IMR-90 (cell line): ENCODE results near the gene HOXA5. TPM values are rescaled to one million over a fixed set of nuclear protein-coding genes. Genes with fewer than 3 reads are reported as not detected.

Experiments
- ATAC-seq: fragments of 200-7000 bp; cut with Tn5 transposase; 2 replicates; pipeline ENCODE4 v1.9.1; 2020; ENCODE audit warnings: low read depth, mild to moderate bottlenecking, moderate library complexity
- BruUV-seq: library from RNA; stranded (reverse); fragments of 400-500 nt; replicated peaks from 2 replicates; lab custom pipeline; 2021; lab: Mats Ljungman, UMichigan
- CTCF ChIA-PET: fragments of 300-600 bp; formaldehyde crosslinking; extraction: SDS; loops from one replicate; lab custom pipeline; 2021; ENCODE audit warnings: antibody characterized with exemption; lab: Yijun Ruan, JAX
- POLR2A ChIA-PET: fragments of 300-600 bp; sonication (Branson Sonifier 250); formaldehyde crosslinking; loops from one replicate; lab custom pipeline; 2022; ENCODE audit warnings: antibody characterized with exemption; ENCODE audit not compliant: unreplicated experiment; lab: Charles Lee
- DNase-seq: peaks from one replicate; pipeline ENCODE4 v3.0.0; 2013
- H2AFZ ChIP-seq: replicated peaks from 2 replicates; pipeline ENCODE3; 2013; ENCODE audit warnings: low read length, mild to moderate bottlenecking; ENCODE audit not compliant: poor library complexity
- H2AK5ac ChIP-seq: 2 replicates; pipeline ENCODE4 v1.6.1; 2013; ENCODE audit warnings: low read depth, low read length, inconsistent platforms
- H2AK9ac ChIP-seq: replicated peaks from 2 replicates; pipeline ENCODE3; 2013; ENCODE audit warnings: mild to moderate bottlenecking, low read depth, low read length, moderate library complexity; ENCODE audit not compliant: poor library complexity
- H2BK120ac ChIP-seq: 2 replicates; pipeline ENCODE4 v1.6.1; 2013; ENCODE audit warnings: low read depth, low read length, inconsistent platforms
- H2BK15ac ChIP-seq: 3 replicates; pipeline ENCODE4 v1.6.1; 2013; ENCODE audit warnings: low read depth, low read length, inconsistent platforms
- H2BK20ac ChIP-seq: 2 replicates; pipeline ENCODE4 v1.6.1; 2013; ENCODE audit warnings: low read depth, mild to moderate bottlenecking, inconsistent platforms, low read length, moderate library complexity
- H2BK5ac ChIP-seq: 2 replicates; pipeline ENCODE4 v1.6.1; 2013; ENCODE audit warnings: mild to moderate bottlenecking, low read depth, low read length, inconsistent platforms; ENCODE audit not compliant: poor library complexity, severe bottlenecking
- H3K14ac ChIP-seq: replicated peaks from 2 replicates; pipeline ENCODE4 v1.6.1; 2013; ENCODE audit warnings: low read depth, low read length, inconsistent platforms
- H3K18ac ChIP-seq: 2 replicates; pipeline ENCODE4 v1.6.1; 2013; ENCODE audit warnings: low read depth, low read length, control low read depth
- H3K23ac ChIP-seq: 2 replicates; pipeline ENCODE4 v1.6.1; 2013; ENCODE audit warnings: low read depth, low read length, inconsistent platforms
- H3K27ac ChIP-seq: 2 replicates; pipeline ENCODE4 v1.5.1; 2013; ENCODE audit warnings: mild to moderate bottlenecking, control low read depth, low read length; ENCODE audit not compliant: insufficient read depth
- H3K27me3 ChIP-seq: 2 replicates; pipeline ENCODE4 v1.6.1; 2013; ENCODE audit warnings: low read length; ENCODE audit not compliant: control insufficient read depth, insufficient read depth
- H3K36me3 ChIP-seq: 2 replicates; pipeline ENCODE4 v1.6.1; 2013; ENCODE audit warnings: low read length, mixed read lengths; ENCODE audit not compliant: control insufficient read depth, insufficient read depth
- H3K4ac ChIP-seq: 2 replicates; pipeline ENCODE4 v1.6.1; 2013; ENCODE audit warnings: low read depth, low read length, inconsistent platforms
- H3K4me1 ChIP-seq: 2 replicates; pipeline ENCODE4 v1.6.1; 2013; ENCODE audit warnings: low read length, mixed read lengths; ENCODE audit not compliant: control insufficient read depth, insufficient read depth
- H3K4me2 ChIP-seq: 2 replicates; pipeline ENCODE4 v1.6.1; 2013; ENCODE audit warnings: low read depth, mild to moderate bottlenecking, control low read depth, low read length, moderate library complexity
- H3K4me3 ChIP-seq: 2 replicates; pipeline ENCODE4 v1.5.1; 2013; ENCODE audit warnings: low read depth, mild to moderate bottlenecking, control low read depth, low read length, moderate library complexity; ENCODE audit not compliant: insufficient read depth
- H3K56ac ChIP-seq: 2 replicates; pipeline ENCODE4 v1.6.1; 2013; ENCODE audit warnings: low read length, inconsistent platforms; ENCODE audit not compliant: insufficient read depth; ENCODE audit errors: extremely low read depth
- H3K79me1 ChIP-seq, 2 experiments: 2 replicates each; pipeline ENCODE4 v1.6.1; 2013; ENCODE audit warnings: low read length in 2 of 2, inconsistent platforms in 1 of 2, low read depth in 1 of 2
- H3K9ac ChIP-seq: 2 replicates; pipeline ENCODE4 v1.6.1; 2013; ENCODE audit warnings: low read depth, low read length, control low read depth
- H3K9me1 ChIP-seq: 2 replicates; pipeline ENCODE4 v1.6.1; 2013; ENCODE audit warnings: low read length, inconsistent platforms; ENCODE audit not compliant: insufficient read depth
- H3K9me3 ChIP-seq: 2 replicates; pipeline ENCODE4 v1.6.1; 2013; ENCODE audit warnings: low read length; ENCODE audit not compliant: control insufficient read depth, insufficient read depth
- H4K20me1 ChIP-seq: 2 replicates; pipeline ENCODE4 v1.6.1; 2013; ENCODE audit warnings: low read length, inconsistent platforms; ENCODE audit not compliant: insufficient read depth
- H4K5ac ChIP-seq: 2 replicates; pipeline ENCODE4 v1.6.1; 2013; ENCODE audit warnings: mild to moderate bottlenecking, low read depth, low read length, control low read depth
- H4K8ac ChIP-seq, 2 experiments: 2 replicates each; pipeline ENCODE4 v1.6.1; 2013; ENCODE audit warnings: low read depth in 2 of 2, low read length in 2 of 2, control low read depth in 1 of 2, inconsistent platforms in 1 of 2
- H4K91ac ChIP-seq: 2 replicates; pipeline ENCODE4 v1.6.1; 2013; ENCODE audit warnings: low read depth, low read length, inconsistent platforms; ENCODE audit not compliant: insufficient read depth
- CEBPB ChIP-seq: IDR thresholded peaks from 2 replicates; pipeline ENCODE4 v1.6.1; 2012; ENCODE audit warnings: low read depth, low read length, improper control_type of control experiment
- CHD1 ChIP-seq: IDR thresholded peaks from 2 replicates; pipeline ENCODE4 v1.6.1; 2012; ENCODE audit warnings: low read depth, low read length, improper control_type of control experiment
- CTCF ChIP-seq: conservative IDR thresholded peaks from 2 replicates; pipeline ENCODE4 v1.5.1; 2012; ENCODE audit warnings: mild to moderate bottlenecking, low read depth, low read length, improper control_type of control experiment
- ELK1 ChIP-seq: fragments of 150-350 bp; IDR thresholded peaks from 2 replicates; pipeline ENCODE4 v1.6.1; 2016; ENCODE audit warnings: low read depth, mild to moderate bottlenecking, low read length, moderate library complexity, borderline replicate concordance
- FOS ChIP-seq: fragments of 150-350 bp; IDR thresholded peaks from 2 replicates; pipeline ENCODE4 v1.6.1; 2016; ENCODE audit warnings: low read depth, low read length
- MAFK ChIP-seq: IDR thresholded peaks from 2 replicates; pipeline ENCODE4 v1.6.1; 2012; ENCODE audit warnings: low read depth, low read length, improper control_type of control experiment
- MAZ ChIP-seq: IDR thresholded peaks from 2 replicates; pipeline ENCODE4 v1.6.1; 2012; ENCODE audit warnings: low read depth, mild to moderate bottlenecking, low read length, improper control_type of control experiment, moderate library complexity, borderline replicate concordance
- MXI1 ChIP-seq: IDR thresholded peaks from 2 replicates; pipeline ENCODE4 v1.6.1; 2012; ENCODE audit warnings: low read depth, mild to moderate bottlenecking, low read length, moderate library complexity, borderline replicate concordance
- NFE2L2 ChIP-seq: fragments of 150-350 bp; IDR thresholded peaks from 2 replicates; pipeline ENCODE4 v1.6.1; 2016; ENCODE audit warnings: low read depth, mild to moderate bottlenecking, low read length
- POLR2A ChIP-seq: IDR thresholded peaks from 2 replicates; pipeline ENCODE4 v1.6.1; 2012; ENCODE audit warnings: mild to moderate bottlenecking, low read depth, low read length
- RAD21 ChIP-seq: IDR thresholded peaks from 2 replicates; pipeline ENCODE4 v1.6.1; 2012; ENCODE audit warnings: low read length, improper control_type of control experiment
- RCOR1 ChIP-seq: IDR thresholded peaks from 2 replicates; pipeline ENCODE4 v1.6.1; 2012; ENCODE audit warnings: mild to moderate bottlenecking, low read length, improper control_type of control experiment; ENCODE audit not compliant: insufficient replicate concordance
- RFX5 ChIP-seq: IDR thresholded peaks from 2 replicates; pipeline ENCODE4 v1.8.0; 2012; ENCODE audit warnings: low read depth, mild to moderate bottlenecking, low read length, moderate library complexity
- SMC3 ChIP-seq: fragments of 150-350 bp; IDR thresholded peaks from 2 replicates; pipeline ENCODE4 v1.6.1; 2016; ENCODE audit warnings: low read depth, mild to moderate bottlenecking, antibody characterized with exemption, low read length, moderate library complexity
- USF2 ChIP-seq: fragments of 150-350 bp; IDR thresholded peaks from 2 replicates; pipeline ENCODE4 v1.6.1; 2017; ENCODE audit warnings: mild to moderate bottlenecking, antibody characterized with exemption, low read length, low read depth
- WGBS, 2 experiments: methylation state at CpG; one replicate each; pipeline versions ENCODE4 v1.1.5 to v1.1.7; 2013; ENCODE audit warnings: missing lambda C conversion rate in 2 of 2; ENCODE audit not compliant: insufficient read length in 1 of 2; ENCODE audit errors: extremely low coverage in 2 of 2; 5-methylcytosine and 5-hydroxymethylcytosine counted together
- dilution Hi-C: fragments of 300-500 bp; cut with HindIII; formaldehyde crosslinking; loops from one replicate; pipeline ENCODE4 v1.14.3; 2018; ENCODE audit warnings: low sequenced_read_pairs; ENCODE audit not compliant: unreplicated experiment
- in situ Hi-C: fragments of 300-500 bp; cut with MboI; formaldehyde crosslinking; loops from 3 replicates; pipeline ENCODE4 v1.14.3; 2019; ENCODE audit warnings: low sequenced_read_pairs, inconsistent platforms, mixed read lengths
- intact Hi-C: fragments of 100-400 bp; cut with micrococcal nuclease; formaldehyde crosslinking; loops from 2 replicates; pipeline ENCODE4 v1.10.0; 2022
- polyA plus RNA-seq, 3 experiments: library from polyadenylated mRNA; depleted of rRNA; stranded (reverse); fragments of >200 nt; gene quantifications; 2 replicates each; pipeline ENCODE4 v1.2.3, GENCODE V29; 2012; ENCODE audit warnings: low replicate concordance in 1 of 3
- total RNA-seq: library from RNA; depleted of rRNA; stranded (reverse); fragments of >200 nt; gene quantifications from 2 replicates; pipeline ENCODE4 v1.2.3, GENCODE V29; 2012

The HOXA5 gene
- total and polyA plus RNA-seq, 2 of the 4 experiments (the other 2 are of a cell fraction) = 19.9 to 29.4 TPM

GRCh38 chr7:27092819-27093110 lies 50.7 kb downstream of the HOXA5 start:
- Histone ChIP-seq H4K20me1 (peaks cover 5% of the 10 kb centered on the region), H3K18ac (no peak overlapping the region), H3K9ac (no peak overlapping the region), H3K27me3 (peaks cover 4% of the 10 kb centered on the region; the same call in 1 of the 2 replicates), H2BK15ac (no peak overlapping the region), H3K9me1 (no peaks in the 10 kb centered on the region), H3K79me1 (peaks cover 10 to 16% of the 10 kb centered on the region in 2 experiments; a peak in 3 of 4 replicates), H3K9me3 (no peaks in the 10 kb centered on the region), H3K4me1 (no peaks in the 10 kb centered on the region), H4K8ac (no peak overlapping the region), H4K5ac (no peak overlapping the region), H2AK9ac (no peak overlapping the region), H3K4me3 (no peak overlapping the region), H4K91ac (no peak overlapping the region), H2AFZ (no peak overlapping the region), H3K36me3 (no peaks in the 10 kb centered on the region; the same call in 1 of the 2 replicates), H3K14ac (no peak overlapping the region), H2AK5ac (no peak overlapping the region), H3K4ac (no peak overlapping the region), H2BK20ac (no peak overlapping the region), H2BK5ac (no peak overlapping the region), H3K23ac (no peak overlapping the region), H3K27ac (no peak overlapping the region), H2BK120ac (no peak overlapping the region), H3K4me2 (no peak overlapping the region), H3K56ac (no peak overlapping the region)
- CTCF ChIA-PET = interaction anchor here (0.7 kb wide), 1 partner anchor 398 kb away, joined by 3 read pairs; no protein-coding TSS in a partner anchor
- BruUV-seq = no TSS peak
- intact Hi-C loops (no loop called here), in situ Hi-C loops (no loop called here), dilution Hi-C loops (no loop called here)
- POLR2A ChIA-PET = no interaction called here
- no peak for TF ChIP-seq FOS
- no peak for TF ChIP-seq MAZ
- no peak for TF ChIP-seq CHD1
- no peak for TF ChIP-seq SMC3
- no peak for TF ChIP-seq RCOR1
- no peak for TF ChIP-seq USF2
- TF ChIP-seq CEBPB = no peak
- TF ChIP-seq MXI1 = no peak
- no peak for TF ChIP-seq MAFK
- TF ChIP-seq CTCF = no peak
- no peak for TF ChIP-seq NFE2L2
- no peak for TF ChIP-seq RAD21
- no peak for TF ChIP-seq ELK1
- TF ChIP-seq RFX5 = no peak
- TF ChIP-seq POLR2A = no peak
- no peak for DNase-seq
- WGBS, 2 experiments = no CpG with 5 or more reads among the region's 1 CpG
- ATAC-seq = no peak
